Measurements from ENCODE around the gene CTRB2.

Gene CTRB2

DNA sequence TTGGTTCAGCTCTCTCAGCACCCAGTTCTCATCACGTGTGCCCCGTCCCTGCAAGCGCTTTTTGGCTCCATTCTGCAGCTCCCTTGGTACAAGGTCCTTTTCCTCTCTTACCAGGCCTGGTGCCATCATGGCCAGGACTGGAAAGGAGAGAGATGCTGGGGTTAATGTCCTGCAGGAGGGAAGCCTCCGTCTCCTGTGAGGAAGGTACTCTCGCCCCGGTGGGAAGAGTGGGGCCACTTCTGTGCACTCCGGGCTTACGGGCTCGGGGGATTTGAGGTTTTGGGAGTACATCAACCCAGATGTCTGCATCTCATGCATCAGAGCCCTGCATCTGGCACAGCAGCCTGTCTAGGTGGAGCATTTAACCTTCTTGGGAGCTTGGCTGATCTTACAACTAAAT, 10.1 kb downstream of the CTRB2 start:
- Histone ChIP-seq H3K4me3 (ENCODE audit: low read depth, low read length) (no peak overlapping the region), H3K27me3 (ENCODE audit: control insufficient read depth, insufficient read depth, low read length) (no peaks in the 10 kb centered on the region), H3K9me3 (ENCODE audit: control insufficient read depth, insufficient read depth, low read length) (no peaks in the 10 kb centered on the region), H3K9ac (ENCODE audit: low read depth, low read length) (no peak overlapping the region), H3K4me1 (ENCODE audit: control insufficient read depth, insufficient read depth, low read length) (peaks cover 2% of the 10 kb centered on the region), H3K36me3 (ENCODE audit: control insufficient read depth, insufficient read depth, low read length) (no peaks in the 10 kb centered on the region)

DNA sequence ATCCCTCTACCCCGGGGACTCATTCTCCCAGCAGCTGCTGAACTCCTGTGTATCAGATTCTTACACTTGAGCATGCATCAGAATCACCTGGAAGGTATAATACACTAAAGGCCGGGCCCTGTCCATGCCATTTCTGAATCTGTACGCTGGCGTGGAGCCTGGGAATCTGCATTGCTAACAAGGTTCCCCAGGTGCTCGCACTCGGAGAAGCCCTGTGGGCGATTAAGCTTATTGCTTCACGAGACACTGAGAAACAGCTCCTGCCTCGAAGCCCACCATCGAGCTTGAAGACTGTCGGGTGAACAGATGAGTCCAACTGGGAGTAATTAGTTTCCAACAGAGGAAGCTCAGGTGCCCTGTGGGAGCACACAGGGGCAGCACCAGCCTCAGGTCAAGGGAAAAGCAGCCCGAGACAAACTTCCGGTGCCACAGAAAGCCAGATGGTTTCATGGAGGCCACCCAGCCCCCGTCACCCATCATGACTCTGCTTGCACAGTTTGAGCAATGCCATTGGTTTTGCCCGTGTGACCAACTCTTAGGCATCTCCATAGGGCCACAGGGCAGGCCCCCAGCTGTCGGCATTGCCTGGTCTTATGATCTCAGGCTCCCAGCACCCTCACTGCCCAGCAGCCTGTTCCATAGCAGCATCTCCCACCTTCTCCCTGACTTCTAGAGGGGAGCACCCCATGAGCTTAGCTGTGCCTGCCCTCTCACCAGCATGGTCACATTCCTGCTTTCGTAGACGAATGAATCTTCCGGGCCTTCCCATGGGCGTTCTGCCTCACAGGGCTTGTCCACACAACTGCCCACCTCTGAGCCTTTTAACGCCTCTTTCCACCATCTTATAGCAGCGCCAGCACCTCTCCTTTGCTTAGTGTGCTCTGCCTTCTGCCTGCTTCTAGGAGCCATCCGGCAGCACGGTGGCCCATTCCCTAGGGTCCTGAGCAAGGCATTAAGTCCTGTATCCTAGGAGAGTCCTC, 10.9 kb downstream of the CTRB2 start:
- Histone ChIP-seq H3K9ac (ENCODE audit: low read depth, low read length) (no peak overlapping the region), H3K27me3 (ENCODE audit: control insufficient read depth, insufficient read depth, low read length) (no peaks in the 10 kb centered on the region), H3K9me3 (ENCODE audit: control insufficient read depth, insufficient read depth, low read length) (no peaks in the 10 kb centered on the region), H3K4me1 (ENCODE audit: control insufficient read depth, insufficient read depth, low read length) (peaks cover 2% of the 10 kb centered on the region), H3K4me3 (ENCODE audit: low read depth, low read length) (no peak overlapping the region), H3K36me3 (ENCODE audit: control insufficient read depth, insufficient read depth, low read length) (no peaks in the 10 kb centered on the region)

- Histone ChIP-seq H3K36me3 (ENCODE audit: control insufficient read depth, insufficient read depth, low read length) (no peaks in the 10 kb centered on the region), H3K4me3 (ENCODE audit: low read depth, low read length) (no peak overlapping the region), H3K9me3 (ENCODE audit: control insufficient read depth, insufficient read depth, low read length) (no peaks in the 10 kb centered on the region), H3K4me1 (ENCODE audit: control insufficient read depth, insufficient read depth, low read length) (peaks cover 2% of the 10 kb centered on the region), H3K27me3 (ENCODE audit: control insufficient read depth, insufficient read depth, low read length) (no peaks in the 10 kb centered on the region), H3K9ac (ENCODE audit: low read depth, low read length) (no peak overlapping the region)
Observed at GRCh38 chr16:75193730-75194444, 13.1 kb downstream of the CTRB2 start.

DNA sequence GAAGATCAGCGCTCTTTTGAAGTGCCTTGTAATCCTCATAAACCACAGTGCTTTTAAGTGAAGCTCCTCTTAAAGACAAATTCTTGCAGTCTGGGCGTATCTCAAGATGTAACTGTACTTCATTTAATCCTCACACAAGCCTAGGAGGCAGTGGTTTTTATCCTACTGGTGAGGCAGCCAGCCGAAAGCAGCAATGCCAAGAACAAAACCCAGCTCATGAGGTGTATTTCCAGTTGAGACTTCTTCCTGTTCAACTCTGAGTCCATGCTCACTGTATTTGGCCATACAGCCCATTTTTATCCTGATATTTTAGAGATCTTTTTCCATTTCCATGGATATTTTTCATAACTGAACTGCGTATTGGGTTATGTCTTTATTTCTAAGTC, 13.7 kb downstream of the CTRB2 start:
- no peaks in the 10 kb centered on the region for H3K27me3 ChIP-seq (ENCODE audit: control insufficient read depth, insufficient read depth, low read length)

GRCh38 chr16:75192606-75193264, 14.2 kb downstream of the CTRB2 start:
- no peaks in the 10 kb centered on the region for H3K9me3 ChIP-seq (ENCODE audit: control insufficient read depth, insufficient read depth, low read length)
- no peak overlapping the region for H3K4me3 ChIP-seq (ENCODE audit: low read depth, low read length)
- no peak overlapping the region for H3K9ac ChIP-seq (ENCODE audit: low read depth, low read length)
- no peaks in the 10 kb centered on the region for H3K27me3 ChIP-seq (ENCODE audit: control insufficient read depth, insufficient read depth, low read length)
- no peaks in the 10 kb centered on the region for H3K36me3 ChIP-seq (ENCODE audit: control insufficient read depth, insufficient read depth, low read length)
- no peaks in the 10 kb centered on the region for H3K4me1 ChIP-seq (ENCODE audit: control insufficient read depth, insufficient read depth, low read length)

More for the DNA sequence above, 13.7 kb downstream of the CTRB2 start:
- Histone ChIP-seq H3K9me3 (ENCODE audit: control insufficient read depth, insufficient read depth, low read length) (no peaks in the 10 kb centered on the region), H3K4me3 (ENCODE audit: low read depth, low read length) (no peak overlapping the region), H3K4me1 (ENCODE audit: control insufficient read depth, insufficient read depth, low read length) (no peaks in the 10 kb centered on the region), H3K36me3 (ENCODE audit: control insufficient read depth, insufficient read depth, low read length) (no peaks in the 10 kb centered on the region), H3K9ac (ENCODE audit: low read depth, low read length) (no peak overlapping the region)

GRCh38 chr16:75189638-75190245, 17.2 kb downstream of the CTRB2 start:
- Histone ChIP-seq H3K4me3 (ENCODE audit: low read depth, low read length) (no peak overlapping the region), H3K36me3 (ENCODE audit: control insufficient read depth, insufficient read depth, low read length) (no peaks in the 10 kb centered on the region), H3K27me3 (ENCODE audit: control insufficient read depth, insufficient read depth, low read length) (no peaks in the 10 kb centered on the region), H3K9ac (ENCODE audit: low read depth, low read length) (no peak overlapping the region), H3K4me1 (ENCODE audit: control insufficient read depth, insufficient read depth, low read length) (no peaks in the 10 kb centered on the region), H3K9me3 (ENCODE audit: control insufficient read depth, insufficient read depth, low read length) (no peaks in the 10 kb centered on the region)

DNA sequence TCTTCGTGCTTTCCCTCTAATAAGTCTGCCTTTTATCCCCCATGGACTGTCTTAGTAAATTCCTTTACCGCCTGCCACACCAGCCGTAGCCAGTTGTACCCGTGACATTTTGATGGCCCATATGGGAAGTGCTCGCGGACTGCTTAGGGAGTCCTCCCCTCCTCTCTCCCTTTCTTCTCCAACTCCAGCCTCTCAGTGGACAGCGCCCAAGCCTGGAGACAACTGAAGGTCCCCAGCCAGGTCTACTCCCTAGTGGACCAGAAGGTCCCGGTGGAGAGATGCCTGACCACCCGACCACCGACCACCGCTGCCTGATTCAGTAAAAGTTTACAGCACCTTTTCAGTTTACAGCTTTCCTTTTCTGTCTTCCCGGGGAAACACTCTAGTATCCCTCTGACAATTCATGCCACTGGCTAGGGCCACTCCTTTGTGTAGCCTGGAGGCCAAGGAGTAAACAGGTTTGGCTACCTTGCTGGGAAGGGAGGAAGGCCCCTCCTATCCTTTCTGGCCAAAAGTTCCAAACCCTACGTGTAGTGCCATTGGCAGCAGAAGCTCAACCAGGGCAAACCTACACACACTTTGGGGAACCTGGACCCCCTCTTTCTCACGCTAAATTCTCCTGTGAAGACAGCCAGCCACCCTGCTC, 18.0 kb downstream of the CTRB2 start:
- no peak overlapping the region for H3K4me3 ChIP-seq (ENCODE audit: low read depth, low read length)

GRCh38 chr16:75181630-75182029, 25.3 kb downstream of the CTRB2 start:
- no peaks in the 10 kb centered on the region for H3K4me1 ChIP-seq (ENCODE audit: control insufficient read depth, insufficient read depth, low read length)
- no peaks in the 10 kb centered on the region for H3K9me3 ChIP-seq (ENCODE audit: control insufficient read depth, insufficient read depth, low read length)
- H3K4me3 ChIP-seq (ENCODE audit: low read depth, low read length) = no peak overlapping the region
- H3K36me3 ChIP-seq (ENCODE audit: control insufficient read depth, insufficient read depth, low read length) = no peaks in the 10 kb centered on the region
- H3K27me3 ChIP-seq (ENCODE audit: control insufficient read depth, insufficient read depth, low read length) = no peaks in the 10 kb centered on the region
- no peak overlapping the region for H3K9ac ChIP-seq (ENCODE audit: low read depth, low read length)

More for the DNA sequence above, 18.0 kb downstream of the CTRB2 start:
- H3K4me1 ChIP-seq (ENCODE audit: control insufficient read depth, insufficient read depth, low read length) = no peaks in the 10 kb centered on the region
- H3K36me3 ChIP-seq (ENCODE audit: control insufficient read depth, insufficient read depth, low read length) = no peaks in the 10 kb centered on the region
- no peaks in the 10 kb centered on the region for H3K9me3 ChIP-seq (ENCODE audit: control insufficient read depth, insufficient read depth, low read length)
- H3K27me3 ChIP-seq (ENCODE audit: control insufficient read depth, insufficient read depth, low read length) = no peaks in the 10 kb centered on the region
- H3K9ac ChIP-seq (ENCODE audit: low read depth, low read length) = no peak overlapping the region

DNA sequence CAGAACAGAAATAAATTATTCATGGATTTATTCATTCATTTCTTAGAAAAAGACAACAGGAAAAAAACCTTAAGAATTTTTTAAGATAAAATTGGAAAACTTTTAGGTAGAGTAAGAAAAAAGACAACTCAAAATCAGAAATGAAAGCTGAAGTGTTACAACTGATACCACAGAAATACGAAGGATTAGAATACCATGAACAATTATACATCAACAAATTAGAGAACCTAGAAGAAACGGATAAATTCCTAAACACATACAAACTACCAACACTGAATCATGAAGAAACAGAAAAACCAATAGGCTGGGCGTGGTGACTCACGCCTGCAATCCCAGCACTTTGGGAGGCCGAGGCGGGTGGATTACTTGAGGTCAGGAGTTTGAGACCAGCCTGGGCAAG, 27.8 kb downstream of the CTRB2 start:
- Histone ChIP-seq H3K36me3 (ENCODE audit: control insufficient read depth, insufficient read depth, low read length) (no peaks in the 10 kb centered on the region), H3K4me1 (ENCODE audit: control insufficient read depth, insufficient read depth, low read length) (no peaks in the 10 kb centered on the region), H3K4me3 (ENCODE audit: low read depth, low read length) (no peak overlapping the region), H3K9ac (ENCODE audit: low read depth, low read length) (no peak overlapping the region), H3K9me3 (ENCODE audit: control insufficient read depth, insufficient read depth, low read length) (no peaks in the 10 kb centered on the region), H3K27me3 (ENCODE audit: control insufficient read depth, insufficient read depth, low read length) (no peaks in the 10 kb centered on the region)

- Histone ChIP-seq H3K36me3 (ENCODE audit: control insufficient read depth, insufficient read depth, low read length) (no peaks in the 10 kb centered on the region), H3K4me3 (ENCODE audit: low read depth, low read length) (no peak overlapping the region), H3K9ac (ENCODE audit: low read depth, low read length) (no peak overlapping the region), H3K9me3 (ENCODE audit: control insufficient read depth, insufficient read depth, low read length) (no peaks in the 10 kb centered on the region), H3K4me1 (ENCODE audit: control insufficient read depth, insufficient read depth, low read length) (no peaks in the 10 kb centered on the region), H3K27me3 (ENCODE audit: control insufficient read depth, insufficient read depth, low read length) (no peaks in the 10 kb centered on the region)
Observed at GRCh38 chr16:75176926-75177325, 30.0 kb downstream of the CTRB2 start.

DNA sequence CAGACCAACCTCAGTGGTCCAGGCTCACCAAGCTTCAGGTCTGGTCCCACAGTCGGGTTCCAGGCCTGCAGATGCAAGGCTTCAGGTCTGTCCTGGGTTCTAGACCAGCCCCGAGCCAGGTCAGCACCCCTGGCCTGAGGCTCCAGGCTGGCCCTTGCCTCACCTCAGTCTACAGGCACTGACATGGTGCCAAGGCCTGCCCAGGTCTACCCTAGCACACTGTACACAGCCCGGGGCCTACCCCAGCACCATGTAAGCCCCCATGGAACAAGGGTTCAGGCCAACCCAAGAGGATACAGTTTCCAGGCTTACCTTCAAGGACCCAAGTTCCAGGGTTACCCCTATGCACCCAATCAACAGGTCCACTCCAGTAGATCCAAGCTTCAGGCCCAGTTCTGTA, 31.9 kb downstream of the CTRB2 start:
- peaks cover 8% of the 10 kb centered on the region for H3K9me3 ChIP-seq (ENCODE audit: control insufficient read depth, insufficient read depth, low read length)

More for the DNA sequence above, 31.9 kb downstream of the CTRB2 start:
- peaks cover 6% of the 10 kb centered on the region for H3K36me3 ChIP-seq (ENCODE audit: control insufficient read depth, insufficient read depth, low read length)
- H3K4me1 ChIP-seq (ENCODE audit: control insufficient read depth, insufficient read depth, low read length) = no peaks in the 10 kb centered on the region
- H3K9ac ChIP-seq (ENCODE audit: low read depth, low read length) = no peak overlapping the region
- no peaks in the 10 kb centered on the region for H3K27me3 ChIP-seq (ENCODE audit: control insufficient read depth, insufficient read depth, low read length)
- no peak overlapping the region for H3K4me3 ChIP-seq (ENCODE audit: low read depth, low read length)

Data from iPS-15b (cell line).